Neural cell (in vitro differentiated cells): ENCODE data around the gene IRF8.

ENCODE experiments used
- EP300 ChIP-seq: fragments of 450-650 bp; conservative IDR thresholded peaks from 2 replicates; pipeline ENCODE4 v1.6.1; 2014; ENCODE audit warnings: antibody characterized with exemption, mild to moderate bottlenecking, moderate library complexity; ENCODE audit not compliant: poor library complexity, severe bottlenecking
- EZH2 ChIP-seq: fragments of 200-600, 300-800 bp; shearing (Covaris generic), sonication (generic); IDR thresholded peaks from 2 replicates; pipeline ENCODE4 v1.6.1; 2014; ENCODE audit warnings: antibody characterized with exemption, low read length, borderline replicate concordance, mild to moderate bottlenecking; ENCODE audit not compliant: insufficient read depth, poor library complexity, severe bottlenecking
- RAD21 ChIP-seq: fragments of 450-650 bp; conservative IDR thresholded peaks from 2 replicates; pipeline ENCODE4 v1.6.1; 2014; ENCODE audit warnings: antibody characterized with exemption, mild to moderate bottlenecking, moderate library complexity
- SMC3 ChIP-seq: fragments of 450-650 bp; conservative IDR thresholded peaks from 2 replicates; pipeline ENCODE4 v1.6.1; 2014; ENCODE audit warnings: antibody characterized with exemption, mild to moderate bottlenecking, moderate library complexity; ENCODE audit not compliant: poor library complexity
- TAF1 ChIP-seq: IDR thresholded peaks from 2 replicates; pipeline ENCODE4 v1.6.1; 2012; ENCODE audit warnings: low read depth
- TF ChIP-seq, protein P1 (sequence below): fragments of 450-650 bp; IDR thresholded peaks from 2 replicates; pipeline ENCODE4 v1.5.1; 2014; ENCODE audit warnings: antibody characterized with exemption, mild to moderate bottlenecking, moderate library complexity; ENCODE audit not compliant: poor library complexity, severe bottlenecking

DNA sequence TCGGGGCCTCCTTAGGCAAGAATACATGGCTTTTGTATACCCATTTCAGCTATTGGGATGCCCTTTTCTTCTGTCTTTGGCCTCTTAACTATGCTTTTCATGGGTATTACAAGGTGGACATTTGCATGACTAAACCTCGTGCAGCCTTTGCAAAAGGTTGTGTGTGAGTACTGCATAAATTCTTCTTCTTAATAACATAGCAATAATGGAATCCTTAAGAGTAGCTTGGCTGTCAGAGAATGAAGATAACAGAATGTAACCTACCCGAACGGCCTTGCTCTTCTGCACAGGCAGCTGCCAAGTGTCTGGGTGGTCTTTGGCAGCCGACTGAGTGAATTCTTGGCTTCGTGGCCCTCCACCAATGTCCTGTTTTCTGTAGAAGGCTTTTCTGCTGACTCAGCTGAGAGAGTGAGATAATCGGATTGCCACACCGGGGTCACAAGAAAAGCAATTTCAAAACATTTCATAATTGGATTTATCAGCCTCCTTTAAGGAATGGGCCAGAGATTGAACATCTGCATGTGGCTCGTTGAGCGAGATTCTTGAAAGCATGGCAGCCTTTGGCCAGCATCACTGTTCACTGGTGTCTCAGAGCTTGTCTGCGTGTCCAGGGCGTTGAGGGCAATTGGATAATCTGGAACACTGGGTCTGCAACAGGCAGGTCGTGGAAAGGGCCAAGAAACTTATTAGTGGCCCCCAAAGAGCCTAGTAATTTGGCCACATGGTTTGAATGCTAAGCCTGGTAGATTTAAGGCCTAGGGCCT, 13.4 kb downstream of the IRF8 start:
- TF ChIP-seq, protein P1, sequence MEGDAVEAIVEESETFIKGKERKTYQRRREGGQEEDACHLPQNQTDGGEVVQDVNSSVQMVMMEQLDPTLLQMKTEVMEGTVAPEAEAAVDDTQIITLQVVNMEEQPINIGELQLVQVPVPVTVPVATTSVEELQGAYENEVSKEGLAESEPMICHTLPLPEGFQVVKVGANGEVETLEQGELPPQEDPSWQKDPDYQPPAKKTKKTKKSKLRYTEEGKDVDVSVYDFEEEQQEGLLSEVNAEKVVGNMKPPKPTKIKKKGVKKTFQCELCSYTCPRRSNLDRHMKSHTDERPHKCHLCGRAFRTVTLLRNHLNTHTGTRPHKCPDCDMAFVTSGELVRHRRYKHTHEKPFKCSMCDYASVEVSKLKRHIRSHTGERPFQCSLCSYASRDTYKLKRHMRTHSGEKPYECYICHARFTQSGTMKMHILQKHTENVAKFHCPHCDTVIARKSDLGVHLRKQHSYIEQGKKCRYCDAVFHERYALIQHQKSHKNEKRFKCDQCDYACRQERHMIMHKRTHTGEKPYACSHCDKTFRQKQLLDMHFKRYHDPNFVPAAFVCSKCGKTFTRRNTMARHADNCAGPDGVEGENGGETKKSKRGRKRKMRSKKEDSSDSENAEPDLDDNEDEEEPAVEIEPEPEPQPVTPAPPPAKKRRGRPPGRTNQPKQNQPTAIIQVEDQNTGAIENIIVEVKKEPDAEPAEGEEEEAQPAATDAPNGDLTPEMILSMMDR, result no peak
- TF ChIP-seq TAF1, result no peak
- TF ChIP-seq RAD21, result no peak
- no peak for TF ChIP-seq SMC3
- no peak for TF ChIP-seq EZH2
- no peak for TF ChIP-seq EP300
